Measurements from ENCODE around the gene LYZL6.
"Not testable (repeated sequence)": the region's sequence is repeated elsewhere in the genome, so short reads cannot be mapped to it uniquely, and the experiment has no call there.

Gene LYZL6

DNA sequence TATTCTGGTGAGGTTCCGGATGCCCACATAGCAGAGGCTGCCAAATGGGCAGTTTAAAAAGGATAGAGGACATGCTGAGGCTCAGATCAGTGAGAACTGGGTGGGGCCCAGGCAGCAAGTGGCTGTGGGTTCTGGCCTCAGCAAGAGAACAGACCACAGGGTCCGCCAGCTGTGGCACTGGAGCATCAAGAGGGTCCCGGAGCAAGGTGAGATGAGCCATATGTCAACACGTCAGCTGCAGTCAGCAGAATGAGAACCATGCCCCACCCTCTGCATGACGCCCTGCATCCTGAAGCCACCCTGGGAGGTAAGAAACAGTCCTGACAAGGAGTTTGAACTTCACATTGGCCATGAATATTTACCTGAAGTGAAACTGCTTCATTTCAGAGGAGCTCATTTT is 43.2 kb downstream of the LYZL6 start:
- TF ChIP-seq, protein P1, sequence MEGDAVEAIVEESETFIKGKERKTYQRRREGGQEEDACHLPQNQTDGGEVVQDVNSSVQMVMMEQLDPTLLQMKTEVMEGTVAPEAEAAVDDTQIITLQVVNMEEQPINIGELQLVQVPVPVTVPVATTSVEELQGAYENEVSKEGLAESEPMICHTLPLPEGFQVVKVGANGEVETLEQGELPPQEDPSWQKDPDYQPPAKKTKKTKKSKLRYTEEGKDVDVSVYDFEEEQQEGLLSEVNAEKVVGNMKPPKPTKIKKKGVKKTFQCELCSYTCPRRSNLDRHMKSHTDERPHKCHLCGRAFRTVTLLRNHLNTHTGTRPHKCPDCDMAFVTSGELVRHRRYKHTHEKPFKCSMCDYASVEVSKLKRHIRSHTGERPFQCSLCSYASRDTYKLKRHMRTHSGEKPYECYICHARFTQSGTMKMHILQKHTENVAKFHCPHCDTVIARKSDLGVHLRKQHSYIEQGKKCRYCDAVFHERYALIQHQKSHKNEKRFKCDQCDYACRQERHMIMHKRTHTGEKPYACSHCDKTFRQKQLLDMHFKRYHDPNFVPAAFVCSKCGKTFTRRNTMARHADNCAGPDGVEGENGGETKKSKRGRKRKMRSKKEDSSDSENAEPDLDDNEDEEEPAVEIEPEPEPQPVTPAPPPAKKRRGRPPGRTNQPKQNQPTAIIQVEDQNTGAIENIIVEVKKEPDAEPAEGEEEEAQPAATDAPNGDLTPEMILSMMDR (IDR thresholded peaks at IDR 0.05; ENCODE audit: insufficient read depth, low read length, missing control alignments): no peak
- DNase-seq (ENCODE audit: low read depth, low spot score): no peak
- H3K4me3 ChIP-seq (ENCODE audit: low read depth, low read length): no peak overlapping the region
- CTCF ChIA-PET: no interaction called here
- POLR2A ChIA-PET: no interaction called here

DNA sequence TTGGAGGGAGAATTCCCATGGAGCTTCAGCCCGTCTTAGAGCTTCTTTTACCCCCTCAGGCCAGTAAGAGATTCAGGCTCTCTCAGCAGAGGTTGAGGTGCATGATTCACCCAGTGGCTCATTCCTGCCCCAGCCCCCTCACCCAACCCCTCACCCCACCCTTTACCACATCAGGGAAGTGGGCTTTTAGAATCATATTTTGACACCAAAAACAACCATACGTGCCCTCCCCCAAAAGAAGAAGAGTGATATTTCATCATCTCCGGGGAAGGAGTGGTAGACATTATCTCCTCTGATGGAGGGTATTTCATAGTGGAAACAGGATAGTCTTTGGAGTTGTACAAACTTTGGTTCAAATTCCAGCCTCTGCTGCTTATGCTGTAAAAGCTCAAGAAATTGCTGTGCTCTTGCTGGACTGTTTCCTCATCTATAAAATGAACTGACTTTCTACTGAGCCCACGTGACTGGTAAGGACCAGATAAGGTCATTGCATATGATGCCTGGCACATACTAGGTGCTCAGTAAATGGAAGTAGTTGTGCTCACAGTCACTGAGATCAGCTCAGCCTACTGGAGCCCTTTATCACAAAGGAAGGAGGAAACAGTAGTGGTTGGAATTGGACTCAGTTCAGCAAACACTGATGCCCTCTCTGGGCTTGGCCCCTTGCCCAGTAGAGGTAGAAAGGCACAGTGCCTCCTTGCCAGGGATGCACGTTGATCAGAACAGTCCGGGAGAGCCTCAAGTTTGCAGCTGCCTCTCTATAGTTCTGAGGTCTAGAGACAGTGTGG is 45.0 kb downstream of the LYZL6 start:
- H3K4me3 ChIP-seq (ENCODE audit: low read depth, low read length): no peak overlapping the region
- TF ChIP-seq, protein P1 (IDR thresholded peaks at IDR 0.05; ENCODE audit: insufficient read depth, low read length, missing control alignments): no peak
- ChIA-PET CTCF (no interaction called here), POLR2A (no interaction called here)
- no peak for DNase-seq (ENCODE audit: low read depth, low spot score)

DNA sequence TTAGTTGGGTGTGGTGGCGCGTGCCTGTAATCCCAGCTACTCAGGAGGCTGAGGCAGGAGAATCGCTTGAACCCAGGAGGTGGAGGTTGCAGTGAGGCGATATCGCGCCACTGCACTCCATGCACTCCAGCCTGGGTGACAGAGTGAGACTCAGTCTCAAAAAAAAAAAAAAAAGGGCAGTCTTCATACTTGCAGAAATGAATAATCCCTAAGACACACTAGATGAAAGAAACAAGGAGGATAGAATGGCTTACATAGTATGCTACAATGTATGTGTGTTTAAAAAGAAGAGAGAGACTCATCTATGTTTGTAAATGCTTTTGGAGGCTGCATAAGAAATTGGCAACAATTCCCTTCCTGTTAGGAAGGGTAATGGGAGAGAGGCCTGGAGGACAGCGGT is 45.7 kb downstream of the LYZL6 start:
- DNase-seq (ENCODE audit: low read depth, low spot score); H3K4me3 ChIP-seq (ENCODE audit: low read depth, low read length); CTCF ChIA-PET; POLR2A ChIA-PET: not testable (repeated sequence)

DNA sequence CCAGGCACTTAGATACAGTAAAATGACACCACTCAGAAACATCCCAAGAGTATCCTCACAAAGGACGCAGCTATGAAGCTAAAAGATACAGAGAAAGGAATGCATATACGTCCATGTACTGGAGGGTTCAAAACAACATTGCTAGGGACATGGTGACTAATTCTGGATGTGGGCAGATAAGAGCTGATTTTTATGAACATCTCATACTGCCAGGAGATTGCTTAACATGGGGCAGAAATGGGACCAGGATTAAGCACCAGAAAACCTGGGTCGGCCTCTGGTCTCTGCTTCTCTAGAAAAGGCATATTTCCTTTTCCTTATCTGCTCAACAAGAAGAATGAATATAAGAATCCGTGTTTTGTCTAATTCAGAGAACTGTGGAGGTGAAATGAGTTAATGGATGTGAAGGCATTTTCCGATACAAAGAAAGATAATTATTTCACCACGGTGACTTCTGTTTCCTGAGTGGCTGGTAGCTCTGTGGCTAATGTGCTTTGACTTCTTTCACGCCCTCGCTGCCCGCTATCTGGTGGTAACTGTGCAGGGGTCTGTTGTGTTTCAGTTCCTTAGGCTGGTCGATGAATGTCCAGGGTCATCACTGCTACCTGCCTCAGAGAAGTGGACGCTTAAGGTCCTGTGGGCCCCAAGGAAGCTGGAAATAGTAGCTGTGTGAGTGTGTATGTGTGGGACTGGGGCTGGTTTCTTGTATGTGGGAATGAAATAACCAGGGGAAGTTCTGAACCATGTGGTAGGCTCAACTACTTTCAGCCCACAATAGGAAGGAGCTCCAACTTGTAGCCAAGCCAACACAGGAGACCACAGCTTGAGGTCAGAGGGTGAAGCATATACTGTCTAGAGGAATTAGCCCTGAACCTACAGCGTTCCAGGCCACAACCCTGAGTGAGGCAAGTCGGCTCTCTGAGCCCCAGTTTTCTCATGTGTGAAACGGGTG is 47.6 kb downstream of the LYZL6 start:
- TF ChIP-seq, protein P1 (IDR thresholded peaks at IDR 0.05; ENCODE audit: insufficient read depth, low read length, missing control alignments): no peak
- CTCF ChIA-PET: interaction anchor here (1.4 kb wide), 1 partner anchor 73 kb away, joined by 4 read pairs; no protein-coding TSS in a partner anchor
- POLR2A ChIA-PET: no interaction called here

DNA sequence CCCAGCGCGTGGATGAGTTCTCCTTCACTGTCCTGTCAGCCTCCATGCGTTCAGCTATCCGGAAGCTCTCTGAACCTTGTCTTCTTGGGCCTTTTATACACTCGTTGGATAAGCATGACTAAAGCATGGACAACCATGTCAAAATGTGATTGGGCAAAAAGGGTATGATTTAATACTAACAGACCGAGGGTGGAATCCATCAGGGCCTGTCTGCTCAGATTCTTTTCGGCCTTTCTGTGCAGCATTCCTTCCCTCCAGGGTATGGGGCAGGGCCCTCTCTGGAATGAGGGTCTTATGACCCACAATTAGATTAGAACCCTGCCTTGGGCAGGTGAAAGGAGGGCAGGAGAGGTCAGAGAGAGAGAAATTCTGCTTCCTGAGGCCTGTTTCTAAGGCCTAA is 49.3 kb downstream of the LYZL6 start:
- ChIA-PET POLR2A (no interaction called here), CTCF (no interaction called here)
- no peak for DNase-seq (ENCODE audit: low read depth, low spot score)
- no peak overlapping the region for H3K4me3 ChIP-seq (ENCODE audit: low read depth, low read length)
- TF ChIP-seq, protein P1 (IDR thresholded peaks at IDR 0.05; ENCODE audit: insufficient read depth, low read length, missing control alignments): no peak

More for the DNA sequence above, 47.6 kb downstream of the LYZL6 start:
- DNase-seq (ENCODE audit: low read depth, low spot score): peak; percentile 7
- no peak overlapping the region for H3K4me3 ChIP-seq (ENCODE audit: low read depth, low read length)

DNA sequence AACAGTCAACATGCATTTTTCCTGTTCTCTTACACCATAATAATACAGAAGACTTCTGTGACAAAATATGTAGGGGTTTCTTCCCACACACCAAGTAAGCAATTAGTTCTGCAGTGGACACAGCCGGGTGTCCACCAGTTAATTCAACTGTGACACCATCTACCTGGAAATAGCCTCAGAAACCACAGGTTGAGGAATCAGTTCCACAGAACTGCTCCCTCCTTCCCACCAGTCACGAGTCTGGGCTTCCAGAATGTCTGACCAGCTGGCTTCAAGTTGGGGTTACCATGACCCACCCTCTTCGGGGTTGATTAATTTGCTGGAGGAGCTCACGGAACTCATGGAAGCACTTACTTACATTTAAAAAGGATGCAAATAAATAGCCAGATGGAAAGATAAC is 49.8 kb downstream of the LYZL6 start:
- POLR2A ChIA-PET: no interaction called here
- CTCF ChIA-PET: no interaction called here
- DNase-seq (ENCODE audit: low read depth, low spot score): no peak
- H3K4me3 ChIP-seq (ENCODE audit: low read depth, low read length): no peak overlapping the region
- TF ChIP-seq, protein P1 (IDR thresholded peaks at IDR 0.05; ENCODE audit: insufficient read depth, low read length, missing control alignments): no peak

Data from AG04449 (cell line).